Upper lobe of right lung (tissue), 1 donor: Measurements from ENCODE around the gene TMEM263. TPM values are rescaled to one million over a fixed set of nuclear protein-coding genes. Genes with fewer than 3 reads are reported as not detected.

Experiments used
- total RNA-seq: library from RNA; stranded (reverse); fragmentation: NEBNext Ultra II Directional; extraction: Animal tissue kit (Norgen Biotek cat#: 25700); gene quantifications from one replicate; pipeline ENCODE4 v1.2.1, GENCODE V29; 2021
- donor health status: DM: no; HTN: yes; CAD: no; lungs with severe emphysema.

The TMEM263 gene
- total RNA-seq, 1 donor from 2014 or later: 32.6 TPM

Other genes with a start within 250 kb of the TMEM263 start
- gene RIC8B, start 181.2 kb upstream of the TMEM263 start, total RNA-seq: 11.6 TPM
- gene MTERF2, start 31.2 kb downstream of the TMEM263 start, total RNA-seq: 10.9 TPM
- 16.9 TPM for gene CRY1, start 137.6 kb downstream of the TMEM263 start, total RNA-seq